GM19372 (cell line): ENCODE data around the gene CLK1.
"Not testable (repeated sequence)": the region's sequence is repeated elsewhere in the genome, so short reads cannot be mapped to it uniquely, and the experiment has no call there.

Source experiments
- ATAC-seq: cut with Tn5 transposase; IDR thresholded peaks from one replicate; pipeline ENCODE4 v1.9.1; 2021; ENCODE audit warnings: mild to moderate bottlenecking, low read depth, moderate library complexity; ENCODE audit not compliant: unreplicated experiment

Gene CLK1

DNA sequence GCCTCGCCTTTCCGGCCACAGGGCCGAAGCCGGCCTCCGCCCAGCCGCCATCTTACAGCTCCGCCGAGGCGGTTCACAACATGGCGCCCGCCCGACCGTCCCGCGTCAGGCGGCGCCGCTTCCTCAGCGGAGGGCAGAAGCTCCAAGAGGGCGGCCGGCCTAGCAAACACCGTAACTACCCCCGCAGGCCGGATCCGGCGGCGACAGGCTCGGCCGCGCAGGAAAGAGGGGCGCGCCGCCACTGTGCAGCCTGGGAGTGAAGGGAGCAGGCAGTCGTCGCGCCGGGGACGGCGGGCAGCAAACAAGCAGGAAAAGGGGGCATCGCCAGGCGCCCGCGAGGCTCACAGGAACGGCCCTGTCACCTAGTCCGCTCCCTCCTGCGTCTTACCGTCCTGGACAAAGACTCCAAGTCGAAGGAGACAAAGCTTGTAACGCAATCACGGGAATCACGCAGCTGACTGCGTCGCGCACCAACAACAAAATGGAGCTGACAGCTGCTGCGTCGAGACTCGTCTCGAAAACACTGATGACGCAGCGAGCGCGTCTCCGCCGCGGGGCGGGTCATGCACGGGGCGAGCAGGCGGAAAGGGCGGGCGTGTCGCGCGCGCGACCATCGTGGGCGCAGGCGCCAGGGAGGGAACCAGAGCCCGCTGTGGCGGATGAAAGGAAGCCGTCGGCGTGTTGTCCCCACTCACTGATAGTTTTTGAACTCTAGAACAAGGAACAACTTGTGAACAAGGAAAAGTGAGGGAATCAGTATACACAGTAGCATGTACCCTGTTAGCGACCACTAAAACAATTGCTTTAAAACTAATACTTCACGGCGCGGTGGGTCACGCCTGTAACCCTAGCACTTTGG, at the start of gene CLK1:
Gene CLK1 (minus strand): TSS at position 483 of the 859 bp plus-strand sequence. CDS start 2,796 bp downstream, outside the sequence.
- peak; percentile 80 for ATAC-seq

DNA sequence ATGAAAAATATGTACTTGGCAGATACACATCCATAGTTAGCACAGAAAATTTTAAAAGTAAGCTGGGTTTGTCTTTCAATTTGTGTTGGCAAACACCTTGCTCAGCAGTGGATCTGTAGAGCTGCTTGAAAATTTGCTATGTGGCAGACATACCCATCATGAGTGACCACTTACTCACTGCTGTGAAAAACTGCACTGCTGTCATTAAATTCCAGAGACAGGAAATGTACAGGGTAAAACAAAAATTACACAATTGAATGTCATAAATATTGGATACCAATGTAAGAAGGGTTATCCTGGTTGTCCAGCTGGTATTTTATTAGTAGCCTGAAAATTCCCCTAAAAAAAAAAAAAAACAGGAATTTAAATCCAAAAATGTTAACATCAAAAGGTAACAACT, 49.2 kb upstream of the CLK1 start:
- no peak for ATAC-seq

DNA sequence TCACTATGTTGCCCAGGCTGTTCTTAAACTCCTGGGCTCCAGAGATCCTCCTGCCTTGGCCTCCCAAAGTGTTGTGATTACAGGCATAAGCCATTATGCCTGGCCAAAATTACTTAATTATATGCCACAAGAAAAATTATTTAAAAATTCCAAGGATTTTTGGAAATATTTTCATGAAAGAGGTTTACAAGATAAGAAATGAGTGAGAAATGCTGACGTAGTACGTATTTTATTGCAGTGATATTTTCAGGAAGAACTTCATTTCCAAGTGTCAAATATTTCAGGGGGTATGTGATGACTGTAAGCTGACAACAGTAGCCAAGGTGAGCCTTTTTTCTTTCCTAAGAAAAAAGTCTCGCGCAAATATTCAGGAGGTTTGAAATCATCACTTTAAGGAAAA, 45.5 kb upstream of the CLK1 start:
- ATAC-seq = no peak

DNA sequence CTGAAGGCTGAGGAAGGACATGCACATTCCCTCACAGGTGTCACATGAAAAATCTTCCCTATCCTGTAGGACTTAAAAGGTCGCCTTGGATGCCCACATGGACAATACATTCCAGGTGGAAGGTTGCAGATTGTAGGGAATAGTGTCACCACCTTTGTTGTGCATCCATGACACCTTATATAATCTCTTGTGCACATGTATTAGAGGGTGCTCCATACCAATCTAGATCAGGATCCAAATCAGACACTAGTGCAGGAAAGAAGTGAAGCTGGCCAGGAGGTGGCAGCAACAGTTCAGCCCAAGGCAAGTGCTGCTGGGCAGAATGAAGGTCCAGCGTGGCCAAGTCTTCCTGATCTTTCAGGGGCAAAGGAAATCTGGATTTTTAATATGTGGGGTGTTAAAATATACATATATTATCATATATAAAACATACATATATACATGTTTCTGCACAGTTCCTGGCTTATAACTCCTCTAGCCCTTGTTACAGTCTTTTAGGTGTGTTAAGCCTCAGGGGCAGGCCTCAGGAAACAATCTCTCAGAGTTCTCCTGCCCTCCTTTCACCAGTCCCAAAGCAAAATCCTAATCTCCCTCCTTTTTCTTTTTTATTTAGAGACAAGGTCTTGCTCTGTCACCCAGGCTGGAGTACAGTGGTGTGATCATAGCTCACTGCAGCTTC, 41.3 kb upstream of the CLK1 start:
- no peak for ATAC-seq

DNA sequence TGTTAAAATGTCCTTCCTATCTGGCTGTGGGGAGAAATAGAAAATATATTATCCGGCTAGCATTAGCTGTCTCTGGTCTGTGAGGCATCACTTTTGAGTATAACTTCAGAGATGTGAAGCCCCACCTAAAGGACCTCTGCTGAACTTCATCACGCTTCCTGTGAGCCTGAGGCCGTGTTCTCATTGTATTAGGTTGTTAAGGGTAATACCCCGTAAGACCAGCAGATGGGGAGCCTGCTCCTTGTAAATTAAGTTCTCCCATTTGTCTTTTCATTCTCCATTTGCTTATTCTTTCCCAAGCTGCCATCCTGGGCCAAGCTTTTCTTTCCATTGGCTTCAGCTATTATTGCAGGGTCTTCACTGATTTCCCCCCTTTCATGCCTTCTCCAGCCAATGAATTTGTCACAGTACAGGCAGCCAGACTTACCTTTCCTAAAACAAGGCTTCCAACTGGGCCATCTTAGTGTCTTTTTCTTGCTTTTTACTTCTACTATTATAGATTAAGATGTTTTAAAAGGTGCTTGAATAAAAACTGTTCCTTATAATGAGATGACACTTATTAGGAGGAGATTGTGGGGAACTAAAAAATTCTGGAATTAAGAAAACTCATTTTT, 37.1 kb upstream of the CLK1 start:
- peak; percentile 97 for ATAC-seq

DNA sequence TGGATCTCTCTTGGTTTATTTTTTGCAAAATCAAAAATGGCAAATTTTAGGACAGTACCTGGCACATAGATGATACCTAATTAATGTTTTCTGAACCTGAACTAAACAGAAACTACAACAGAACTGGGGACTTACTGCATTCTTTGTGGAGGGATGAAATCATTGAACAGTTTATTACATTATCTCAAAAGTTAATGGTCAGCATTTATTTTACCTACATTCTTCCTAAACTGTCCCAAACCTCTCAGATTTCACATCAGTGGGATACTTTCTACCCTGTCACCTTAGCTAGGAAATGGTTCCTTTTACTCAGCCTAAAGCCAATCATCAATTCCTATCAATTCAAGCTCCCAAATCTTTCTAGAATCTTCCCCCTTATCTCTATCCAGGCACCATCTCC, 35.0 kb upstream of the CLK1 start:
- no peak for ATAC-seq

DNA sequence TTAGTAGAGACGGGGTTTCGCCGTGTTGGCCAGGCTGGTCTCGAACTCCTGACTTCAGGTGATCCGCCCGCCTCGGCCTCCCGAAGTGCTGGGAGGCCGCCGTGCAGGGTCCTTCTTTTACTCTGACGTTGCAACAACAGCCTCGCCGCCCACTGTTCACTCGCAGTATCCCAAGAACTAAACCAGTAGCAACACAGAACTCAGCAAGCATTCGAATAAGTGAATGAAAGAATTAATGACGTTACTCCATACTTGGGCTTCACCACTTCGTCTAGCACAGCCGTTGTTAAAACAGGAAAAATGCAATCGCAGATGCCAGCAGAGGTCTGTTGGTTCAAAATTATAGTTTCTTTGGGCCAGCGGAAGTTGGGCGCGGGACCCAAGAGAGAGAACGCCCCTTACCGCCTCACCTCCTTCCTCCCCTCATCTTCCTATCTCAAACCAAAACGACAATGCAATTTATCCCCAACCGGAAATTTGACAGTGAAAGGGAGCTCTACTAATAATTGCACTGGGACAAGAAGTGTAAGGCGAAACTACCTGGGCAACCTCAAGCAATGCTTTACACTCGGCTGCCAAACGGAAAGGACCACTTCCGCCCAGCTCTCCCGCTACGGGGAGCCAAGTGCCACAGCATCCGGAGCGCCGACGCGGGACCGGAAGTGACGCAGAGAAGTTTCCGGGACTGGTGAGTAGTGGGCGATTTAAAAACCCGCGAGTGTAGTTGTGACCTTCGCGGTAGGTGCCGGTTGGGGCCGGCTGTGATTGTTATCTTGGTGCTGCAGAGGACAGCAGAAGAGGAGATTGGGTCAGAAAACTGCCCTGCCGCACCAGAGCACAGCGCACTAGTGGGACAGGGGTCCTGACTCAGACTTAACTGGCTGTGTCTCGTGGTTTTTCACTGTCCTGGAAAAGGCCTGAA, 24.5 kb upstream of the CLK1 start, which contains the start of the genes NIF3L1 and PPIL3:
Gene NIF3L1 (plus strand): TSS at position 668 of the 922 bp plus-strand sequence. CDS start 2,573 bp downstream, outside the sequence.
Gene PPIL3 (minus strand): TSS at position 374 of the 922 bp plus-strand sequence. CDS start 1,462 bp downstream, outside the sequence.
- peak; percentile 89 for ATAC-seq

DNA sequence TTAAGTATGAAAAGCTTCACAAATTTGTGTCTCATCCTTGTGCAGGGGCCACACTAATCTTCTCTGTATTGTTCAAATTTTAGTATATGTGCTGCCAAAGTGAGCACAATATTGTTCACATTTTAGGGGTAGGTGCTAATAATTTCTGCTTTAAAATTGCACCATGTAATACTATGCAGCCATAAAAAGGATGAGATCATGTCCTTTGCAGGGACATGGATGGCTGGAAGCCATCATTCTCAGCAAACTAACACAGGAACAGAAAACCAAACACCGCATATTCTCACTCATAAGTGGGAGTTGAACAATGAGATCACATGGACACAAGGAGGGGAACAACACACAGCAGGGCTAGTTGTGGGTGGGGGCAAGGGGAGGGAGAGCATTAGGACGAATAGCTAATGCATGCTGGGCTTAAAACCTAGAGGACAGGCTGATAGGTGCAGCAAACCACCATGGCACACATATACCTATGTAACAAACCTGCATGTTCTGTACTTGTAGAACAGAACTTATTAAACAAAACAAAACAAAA, 17.3 kb upstream of the CLK1 start:
- not testable (repeated sequence) for ATAC-seq

DNA sequence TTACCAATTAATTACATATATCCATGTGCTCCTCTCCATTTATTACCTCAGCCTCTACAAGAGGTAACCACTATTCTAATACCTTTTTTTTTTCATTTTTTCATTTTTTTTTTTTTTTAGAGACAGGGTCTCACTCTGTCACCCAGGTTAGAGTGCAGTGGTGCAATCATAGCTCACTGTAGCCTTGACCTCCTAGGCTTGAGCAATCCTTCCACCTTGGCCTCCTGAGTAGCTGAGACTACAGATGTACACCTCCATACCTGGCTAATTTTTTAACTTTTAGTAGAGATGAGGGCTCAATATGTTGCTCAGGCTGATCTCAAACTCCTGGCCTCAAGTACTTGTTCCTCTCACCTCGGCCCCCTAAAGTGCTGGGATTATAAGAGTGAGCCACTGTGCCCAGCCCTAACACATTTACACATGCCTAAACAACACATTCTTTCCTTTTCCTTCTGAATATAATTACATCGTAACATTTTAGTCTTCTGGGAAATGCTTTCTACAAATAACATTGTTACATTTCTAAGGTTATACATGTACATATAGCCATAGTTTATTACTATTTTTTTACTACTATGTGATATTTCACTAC, 13.9 kb upstream of the CLK1 start:
- ATAC-seq = no peak

DNA sequence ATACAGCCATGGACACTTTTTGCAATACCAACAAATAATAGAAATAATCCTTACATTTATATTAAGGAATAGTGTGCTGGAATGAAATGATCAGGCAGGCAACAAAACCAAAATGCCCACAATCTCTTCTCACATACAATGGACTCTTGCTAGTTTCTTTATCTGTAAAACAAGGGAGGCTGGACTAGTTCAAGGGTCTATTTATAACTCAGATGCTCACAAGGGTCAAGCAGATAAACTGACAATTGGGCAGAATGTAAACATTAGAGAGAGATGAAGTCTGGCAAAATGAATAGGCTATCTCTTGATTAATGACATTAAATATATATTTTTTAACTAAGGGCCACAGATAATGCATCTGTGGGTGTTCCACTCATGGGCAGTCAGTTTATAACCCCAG, 13.0 kb upstream of the CLK1 start:
- ATAC-seq = no peak

DNA sequence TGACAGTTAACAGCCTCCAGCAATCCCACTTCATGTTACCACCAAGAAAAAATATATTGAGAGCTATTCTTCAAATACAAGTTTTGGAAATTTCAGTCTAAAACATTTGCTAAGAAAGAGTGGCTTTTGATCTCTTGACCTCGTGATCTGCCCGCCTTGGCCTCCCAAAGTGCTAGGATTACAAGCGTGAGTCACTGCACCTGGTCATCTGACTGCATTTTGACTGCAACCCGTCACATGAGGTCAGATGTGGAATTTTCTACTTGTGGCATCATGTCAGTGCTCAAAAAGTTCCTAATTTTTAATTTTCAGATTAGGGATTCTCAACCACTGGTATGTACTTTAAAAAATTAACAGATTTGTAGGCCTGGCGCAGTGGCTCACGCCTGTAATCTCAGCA, 9.1 kb upstream of the CLK1 start:
- no peak for ATAC-seq

DNA sequence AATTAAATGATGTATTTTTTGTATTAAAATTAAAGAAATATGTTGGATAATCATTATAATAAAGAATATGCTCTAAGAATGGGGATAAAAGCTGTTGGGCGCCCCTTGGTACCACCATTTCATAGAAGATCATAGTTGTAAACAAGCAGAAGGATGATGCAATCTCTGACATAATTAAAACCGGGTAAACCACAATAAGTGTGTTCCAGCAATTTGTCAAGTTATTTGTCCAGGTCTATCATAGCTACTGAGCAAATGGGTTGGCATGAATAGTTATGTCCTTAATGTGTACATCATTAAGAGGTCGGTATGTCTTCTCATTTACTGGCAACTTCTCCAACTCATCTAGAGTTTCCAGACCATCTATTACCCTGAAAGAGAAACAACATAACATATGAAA, 6.7 kb upstream of the CLK1 start:
- ATAC-seq = no peak

DNA sequence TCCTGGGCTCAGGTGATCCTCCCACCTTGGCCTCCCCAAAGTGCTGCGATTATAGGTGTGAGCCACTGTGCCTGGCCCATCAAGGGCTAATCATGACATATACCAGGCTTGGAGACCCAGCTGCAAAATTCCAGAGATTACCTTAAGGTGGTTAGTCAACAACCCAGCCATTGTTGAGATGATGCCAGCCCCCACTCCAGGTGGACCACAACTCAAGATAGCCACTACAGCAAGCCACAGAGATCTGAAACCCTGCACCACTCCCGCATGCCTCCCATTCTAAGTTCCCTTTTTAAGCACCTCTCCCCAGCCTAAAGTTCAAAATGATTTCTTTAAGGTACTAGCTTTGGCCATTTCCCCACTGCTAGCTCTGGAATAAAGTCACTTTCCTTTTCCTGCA, 4.6 kb upstream of the CLK1 start:
- ATAC-seq = no peak

DNA sequence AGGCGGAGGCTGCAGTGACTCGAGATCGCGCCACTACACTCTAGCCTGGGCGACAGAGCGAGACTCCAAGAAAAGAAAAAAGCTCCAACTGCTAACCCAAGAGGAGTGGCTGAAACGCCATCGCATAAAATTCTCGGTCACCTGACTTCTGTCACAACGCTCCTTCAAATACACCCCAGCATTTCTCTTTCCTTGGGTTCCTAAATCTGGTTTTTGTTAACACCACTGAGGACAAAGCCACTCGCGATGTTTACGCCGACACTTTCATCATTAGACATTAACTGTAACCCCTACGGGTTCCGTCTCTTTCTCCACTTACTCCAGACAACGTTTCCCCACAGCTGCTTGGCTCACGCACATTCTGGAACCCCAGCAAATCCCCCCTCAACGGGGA, 679 bp downstream of the CLK1 start:
- ATAC-seq = peak; percentile 1

DNA sequence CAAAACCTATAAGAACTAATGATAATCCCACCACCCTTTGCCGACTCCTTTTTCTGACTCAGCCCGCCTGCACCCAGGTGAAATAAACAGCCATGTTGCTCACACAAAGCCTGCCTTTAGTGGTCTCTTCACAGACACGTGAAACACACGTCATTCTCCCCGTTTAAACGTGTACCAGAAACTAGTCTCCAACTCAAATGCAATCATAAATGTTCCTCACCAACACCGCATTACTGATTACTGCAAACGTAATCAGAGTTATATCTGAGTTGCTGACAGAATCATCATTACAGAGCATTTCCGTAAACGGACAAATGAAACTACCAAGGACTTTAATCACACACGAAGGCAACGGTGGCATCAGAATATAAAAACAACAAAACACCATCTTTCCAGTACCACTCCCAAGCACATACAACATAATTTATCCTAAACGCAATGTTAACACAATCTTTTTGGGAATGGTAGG, 1.9 kb downstream of the CLK1 start:
- no peak for ATAC-seq

DNA sequence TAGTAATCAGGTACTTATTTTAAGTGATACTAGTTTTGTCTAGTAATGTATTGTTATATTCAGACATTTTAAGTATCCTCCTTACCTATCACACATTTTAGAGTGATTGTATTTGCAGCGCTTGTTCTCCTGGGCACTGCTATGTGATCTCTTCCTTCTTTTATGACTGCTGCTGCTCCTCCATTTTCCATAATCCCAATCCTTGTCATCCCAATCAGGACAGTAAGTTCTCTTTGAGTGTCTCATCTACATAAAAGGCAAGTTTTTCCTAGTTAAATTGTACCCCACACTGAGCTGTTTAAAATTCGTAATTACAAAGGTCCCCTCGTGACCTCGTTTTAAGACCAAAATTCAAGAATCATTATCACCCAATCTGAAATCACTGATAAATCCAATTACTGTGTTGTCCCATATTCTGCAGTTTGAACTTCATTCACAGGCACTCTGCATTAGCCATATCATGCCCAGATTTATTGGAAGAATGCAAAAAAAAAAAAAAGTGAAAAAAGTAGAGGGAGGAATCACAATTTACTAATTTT, 2.8 kb downstream of the CLK1 start:
- no peak for ATAC-seq

DNA sequence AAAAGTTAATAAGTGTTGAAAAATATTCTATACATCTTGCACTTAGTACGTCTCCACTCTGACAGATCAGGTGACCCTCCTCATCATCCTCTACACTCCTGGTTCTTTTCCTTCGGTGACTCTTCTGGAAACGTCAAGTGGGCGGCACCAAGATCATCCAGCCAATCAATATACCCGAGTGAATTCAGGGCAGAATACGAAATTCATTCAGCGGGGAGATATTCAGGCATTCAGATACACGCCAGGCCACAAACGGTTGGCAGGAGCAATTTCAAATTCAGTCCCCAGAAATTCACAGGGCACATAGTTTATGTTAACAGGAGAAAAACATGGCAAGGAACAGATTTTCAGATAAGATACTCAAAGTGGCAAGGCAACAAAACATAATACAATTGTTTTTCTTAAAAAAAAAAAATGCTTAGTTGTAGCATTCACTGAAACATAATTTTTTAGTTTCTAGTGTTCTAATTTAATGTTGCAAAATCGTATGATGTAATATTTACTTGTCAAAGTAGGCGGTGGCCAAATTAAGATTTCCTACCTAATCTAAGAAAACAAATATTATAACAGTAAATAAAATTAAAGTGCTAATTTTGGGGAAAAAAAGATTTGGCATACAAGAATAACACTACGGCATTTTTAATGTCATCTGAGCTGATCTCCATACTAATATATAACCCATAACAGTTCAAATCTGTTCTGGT, 4.2 kb downstream of the CLK1 start:
- no peak for ATAC-seq

DNA sequence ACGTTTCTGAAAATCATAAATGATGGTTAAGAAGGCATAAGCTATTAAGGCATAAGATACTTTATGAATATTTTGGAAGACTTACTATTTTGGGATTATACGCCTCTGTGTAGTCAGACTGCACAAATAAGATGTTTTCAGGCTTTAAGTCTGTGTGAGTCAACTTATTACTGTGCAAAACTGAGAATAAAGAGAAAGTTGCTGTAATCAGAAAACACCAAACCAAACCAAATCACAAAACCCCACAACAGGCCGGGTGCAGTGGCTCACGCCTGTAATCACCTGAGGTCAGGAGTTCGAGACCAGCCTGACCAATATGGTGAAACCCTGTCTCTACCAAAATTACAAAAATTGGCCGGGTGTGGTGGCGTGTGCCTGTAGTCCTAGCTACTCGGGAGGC, 7.7 kb downstream of the CLK1 start:
- no peak for ATAC-seq

DNA sequence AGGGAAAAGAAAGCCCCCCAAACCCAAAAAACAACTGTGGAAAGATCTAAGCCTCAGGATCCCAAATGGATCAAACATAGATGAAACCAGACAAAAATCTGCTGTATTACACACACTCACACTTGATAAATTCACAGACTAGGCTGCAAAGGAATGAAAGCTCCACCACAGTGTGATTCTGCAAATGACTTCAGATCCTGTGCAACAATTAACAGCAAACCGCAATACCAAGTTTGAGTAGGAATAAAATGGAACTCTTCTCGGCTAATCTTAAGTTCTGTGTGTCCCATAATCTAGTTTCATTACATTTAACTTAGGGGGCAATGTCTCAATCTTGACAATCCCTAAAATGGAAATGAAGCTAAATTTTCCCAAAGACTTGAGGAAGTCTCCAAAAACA, 11.9 kb downstream of the CLK1 start:
- ATAC-seq = no peak
